ENCODE data around the gene ACP1.

The ACP1 gene

GRCh38 chr2:237878-238277 lies 26.9 kb upstream of the ACP1 start:
- no peak overlapping the region for H3K4me2 ChIP-seq (ENCODE audit: low read length)
- TF ChIP-seq EZH2 (IDR thresholded peaks at IDR 0.05; ENCODE audit: borderline replicate concordance, low read length) (no peak), CTCF (IDR thresholded peaks at IDR 0.05; ENCODE audit: low read length) (no peak)
- H3F3A ChIP-seq (ENCODE audit: insufficient read depth, low read length), result no peaks in the 10 kb centered on the region
- peaks cover 7% of the 10 kb centered on the region for H3K36me3 ChIP-seq (ENCODE audit: insufficient read depth, low read length)
- H3K9me2 ChIP-seq (ENCODE audit: low read depth, low read length), result no peaks in the 10 kb centered on the region
- H3K27ac ChIP-seq (ENCODE audit: low read depth, low read length, poor library complexity, severe bottlenecking), result no peak overlapping the region
- no peaks in the 10 kb centered on the region for H3K9me3 ChIP-seq (ENCODE audit: low read length)
- no peak overlapping the region for H3K9ac ChIP-seq (ENCODE audit: low read length)
- H4K20me1 ChIP-seq (ENCODE audit: insufficient read depth, low read length), result no peaks in the 10 kb centered on the region
- H3K4me1 ChIP-seq (ENCODE audit: insufficient read depth, low read length, severe bottlenecking), result no peaks in the 10 kb centered on the region
- H3K27me3 ChIP-seq (ENCODE audit: insufficient read depth, low read length), result no peaks in the 10 kb centered on the region
- H3K4me3 ChIP-seq (ENCODE audit: low read depth, low read length, poor library complexity, severe bottlenecking), result no peak overlapping the region
- H2AFZ ChIP-seq (ENCODE audit: low read length), result no peak overlapping the region
- H3K79me2 ChIP-seq (ENCODE audit: insufficient read depth, low read length), result no peaks in the 10 kb centered on the region

DNA sequence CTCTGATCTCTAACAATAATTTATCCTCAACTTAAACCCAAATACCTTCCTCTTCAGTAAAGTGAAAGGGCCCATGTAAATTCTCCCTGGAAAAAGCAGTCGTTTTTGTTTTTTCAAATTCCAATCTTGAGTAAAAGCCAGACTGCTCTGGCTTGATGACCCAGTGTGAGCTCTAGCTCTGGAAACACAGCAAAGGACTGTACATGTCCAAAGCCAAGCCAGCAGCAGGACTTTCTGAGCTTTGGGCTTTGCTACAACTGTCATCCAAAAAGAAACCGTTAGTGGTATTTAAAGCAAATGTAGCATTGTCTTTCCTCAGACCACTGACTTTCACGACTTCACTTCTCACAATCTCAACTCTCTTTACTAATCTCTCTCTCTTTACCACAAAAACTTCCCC lies 26.3 kb upstream of the ACP1 start:
- Histone ChIP-seq H3K9ac (ENCODE audit: low read length) (no peak overlapping the region), H3K9me3 (ENCODE audit: low read length) (no peaks in the 10 kb centered on the region), H3K4me1 (ENCODE audit: insufficient read depth, low read length, severe bottlenecking) (no peaks in the 10 kb centered on the region), H4K20me1 (ENCODE audit: insufficient read depth, low read length) (no peaks in the 10 kb centered on the region), H3K4me3 (ENCODE audit: low read depth, low read length, poor library complexity, severe bottlenecking) (no peak overlapping the region), H3K27me3 (ENCODE audit: insufficient read depth, low read length) (no peaks in the 10 kb centered on the region), H3F3A (ENCODE audit: insufficient read depth, low read length) (no peaks in the 10 kb centered on the region), H3K27ac (ENCODE audit: low read depth, low read length, poor library complexity, severe bottlenecking) (no peak overlapping the region), H3K4me2 (ENCODE audit: low read length) (no peak overlapping the region), H3K9me2 (ENCODE audit: low read depth, low read length) (no peaks in the 10 kb centered on the region), H2AFZ (ENCODE audit: low read length) (no peak overlapping the region), H3K36me3 (ENCODE audit: insufficient read depth, low read length) (peaks cover 12% of the 10 kb centered on the region), H3K79me2 (ENCODE audit: insufficient read depth, low read length) (no peaks in the 10 kb centered on the region)
- no peak for TF ChIP-seq CTCF (IDR thresholded peaks at IDR 0.05; ENCODE audit: low read length)
- no peak for TF ChIP-seq EZH2 (IDR thresholded peaks at IDR 0.05; ENCODE audit: borderline replicate concordance, low read length)

GRCh38 chr2:238869-239268 lies 25.9 kb upstream of the ACP1 start:
- H3K4me2 ChIP-seq (ENCODE audit: low read length), result no peak overlapping the region
- TF ChIP-seq CTCF (IDR thresholded peaks at IDR 0.05; ENCODE audit: low read length), result no peak
- no peak for TF ChIP-seq EZH2 (IDR thresholded peaks at IDR 0.05; ENCODE audit: borderline replicate concordance, low read length)
- H3K36me3 ChIP-seq (ENCODE audit: insufficient read depth, low read length), result peaks cover 17% of the 10 kb centered on the region

More at GRCh38 chr2:238869-239268, 25.9 kb upstream of the ACP1 start:
- Histone ChIP-seq H3K9me3 (ENCODE audit: low read length) (no peaks in the 10 kb centered on the region), H3K79me2 (ENCODE audit: insufficient read depth, low read length) (no peaks in the 10 kb centered on the region), H3K9ac (ENCODE audit: low read length) (no peak overlapping the region), H3K27me3 (ENCODE audit: insufficient read depth, low read length) (no peaks in the 10 kb centered on the region), H3K27ac (ENCODE audit: low read depth, low read length, poor library complexity, severe bottlenecking) (no peak overlapping the region), H3K4me3 (ENCODE audit: low read depth, low read length, poor library complexity, severe bottlenecking) (no peak overlapping the region), H3F3A (ENCODE audit: insufficient read depth, low read length) (no peaks in the 10 kb centered on the region), H2AFZ (ENCODE audit: low read length) (no peak overlapping the region), H4K20me1 (ENCODE audit: insufficient read depth, low read length) (no peaks in the 10 kb centered on the region), H3K9me2 (ENCODE audit: low read depth, low read length) (no peaks in the 10 kb centered on the region), H3K4me1 (ENCODE audit: insufficient read depth, low read length, severe bottlenecking) (no peaks in the 10 kb centered on the region)
